ENCODE results near the gene ARAP2.

ARAP2 gene

GRCh38 chr4:36218121-36218520 lies 26.2 kb downstream of the ARAP2 start:
- no peak for DNase-seq

DNA sequence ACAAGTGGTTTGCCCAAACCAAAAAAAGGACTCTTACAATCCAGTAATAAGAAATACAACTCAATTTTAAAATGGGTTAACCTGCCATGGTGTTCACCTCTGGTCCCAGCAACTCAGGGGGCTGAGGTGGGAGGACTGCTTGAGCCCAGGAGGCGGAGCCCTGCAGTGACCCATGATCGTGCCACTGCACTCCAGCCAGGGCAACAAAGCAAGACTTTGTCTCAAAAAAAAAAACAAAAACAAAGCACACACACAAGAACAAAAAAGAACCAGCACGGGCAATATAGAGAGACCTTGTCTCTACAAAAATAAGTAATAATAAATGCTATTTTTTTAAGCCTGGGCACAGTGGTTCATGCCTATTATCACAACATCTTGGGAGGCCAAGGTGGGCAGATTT lies 28.7 kb downstream of the ARAP2 start:
- DNase-seq, result no peak

GRCh38 chr4:36214735-36215485 lies 29.4 kb downstream of the ARAP2 start:
- no peak for DNase-seq

- no peak for DNase-seq
Measured at GRCh38 chr4:36213977-36214376, 30.3 kb downstream of the ARAP2 start.

DNA sequence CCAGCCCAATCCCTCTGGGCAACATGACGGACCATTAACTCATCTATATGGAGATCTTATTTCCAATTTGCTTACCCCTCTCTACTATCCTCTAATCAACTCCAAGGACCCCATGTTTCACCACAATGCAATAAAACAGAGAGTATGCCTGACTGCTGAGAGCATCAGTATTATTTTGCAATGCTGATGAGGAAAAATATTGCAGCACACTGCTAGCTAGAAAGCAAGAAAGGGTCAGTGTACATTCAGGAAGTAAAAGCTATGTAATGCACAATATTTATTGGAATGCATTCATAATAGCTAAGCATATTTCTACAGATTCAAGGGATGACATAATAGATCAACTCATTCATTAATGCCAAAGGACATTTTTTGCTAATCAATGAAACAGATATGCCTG lies 33.2 kb downstream of the ARAP2 start:
- no peak for DNase-seq

DNA sequence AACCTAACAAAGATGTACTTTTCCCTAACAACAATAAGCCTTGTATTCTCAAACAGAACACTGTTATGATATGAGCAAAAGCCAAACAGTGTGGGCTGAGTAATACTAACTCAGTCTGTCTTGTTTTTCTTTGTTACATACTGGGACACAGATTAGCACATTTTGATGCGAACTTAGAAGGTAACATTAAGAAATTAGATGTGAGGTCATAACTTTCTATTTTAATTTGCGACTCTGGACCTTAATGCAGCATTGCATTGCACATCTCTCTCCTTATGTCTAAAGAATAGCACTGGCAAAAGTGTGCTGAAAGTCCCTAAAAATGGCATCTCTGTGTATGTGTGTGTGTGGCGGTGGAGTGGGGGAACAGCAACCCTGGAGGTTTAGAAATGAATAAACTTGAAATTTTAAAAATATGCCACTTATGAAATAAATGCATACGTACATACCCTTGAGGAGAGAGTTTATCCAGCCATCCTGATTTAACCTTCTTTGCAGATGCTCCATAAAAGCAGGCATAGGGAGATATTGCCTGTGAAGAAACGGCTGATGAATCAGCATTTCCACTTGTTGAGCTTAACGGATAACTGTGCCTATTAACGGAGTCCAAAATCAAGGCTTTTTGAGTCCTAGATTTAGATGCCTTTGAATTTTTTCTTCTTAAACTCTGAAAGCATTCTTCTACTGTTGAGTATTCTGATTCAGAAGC lies 34.2 kb downstream of the ARAP2 start:
- no peak for DNase-seq

- DNase-seq, result no peak
Measured at GRCh38 chr4:36208893-36209473, 35.3 kb downstream of the ARAP2 start.

DNA sequence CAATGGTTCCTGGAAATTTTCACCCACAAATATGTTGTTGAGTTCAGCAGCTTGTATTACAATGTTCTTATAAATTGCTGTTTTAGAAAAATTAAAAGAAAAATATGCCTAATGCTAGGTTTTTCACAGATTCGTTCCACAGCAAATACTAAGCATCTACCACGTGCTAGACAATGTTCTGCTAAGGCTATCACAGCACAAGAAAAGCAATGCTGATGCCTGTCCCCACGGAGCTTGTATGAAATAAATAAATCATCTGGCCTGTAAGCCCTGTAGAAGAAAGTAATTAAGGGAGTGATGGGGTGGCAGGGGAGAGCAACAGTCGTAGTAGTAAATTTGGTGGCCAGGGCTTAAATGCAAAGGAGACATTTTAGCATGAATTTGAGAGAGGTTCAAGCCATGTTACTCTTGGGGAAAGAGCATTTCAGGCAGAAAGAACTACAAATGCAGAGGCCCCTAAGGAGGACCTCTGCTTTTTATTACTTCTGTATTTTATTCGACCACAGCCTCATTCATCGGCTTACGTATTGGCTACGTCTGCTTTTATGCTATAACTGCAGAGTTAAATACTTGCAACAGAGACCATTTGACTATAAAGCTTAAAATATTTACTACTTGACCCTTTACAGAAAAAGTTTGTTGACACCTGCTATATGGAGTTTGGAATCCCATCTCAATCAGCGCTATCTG lies 36.3 kb downstream of the ARAP2 start:
- DNase-seq, result no peak

DNA sequence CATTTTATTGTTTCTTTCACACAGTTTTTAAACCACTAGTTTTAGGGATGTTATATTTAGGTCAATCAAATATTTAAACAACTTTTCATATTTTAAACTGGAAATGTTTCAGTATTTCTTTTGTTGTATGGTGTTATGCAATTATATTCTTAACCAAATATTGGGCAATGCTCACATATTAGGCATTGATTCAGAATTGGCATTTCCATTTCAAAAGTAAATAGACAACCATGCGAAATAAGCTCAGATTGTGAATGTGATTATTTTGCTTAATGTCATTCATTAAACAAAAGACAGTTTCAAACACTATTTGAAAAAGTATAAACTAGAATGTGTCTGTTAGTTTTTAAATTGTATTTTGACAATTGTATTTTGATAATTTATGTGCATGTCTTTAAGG lies 36.9 kb downstream of the ARAP2 start:
- no peak for DNase-seq

DNA sequence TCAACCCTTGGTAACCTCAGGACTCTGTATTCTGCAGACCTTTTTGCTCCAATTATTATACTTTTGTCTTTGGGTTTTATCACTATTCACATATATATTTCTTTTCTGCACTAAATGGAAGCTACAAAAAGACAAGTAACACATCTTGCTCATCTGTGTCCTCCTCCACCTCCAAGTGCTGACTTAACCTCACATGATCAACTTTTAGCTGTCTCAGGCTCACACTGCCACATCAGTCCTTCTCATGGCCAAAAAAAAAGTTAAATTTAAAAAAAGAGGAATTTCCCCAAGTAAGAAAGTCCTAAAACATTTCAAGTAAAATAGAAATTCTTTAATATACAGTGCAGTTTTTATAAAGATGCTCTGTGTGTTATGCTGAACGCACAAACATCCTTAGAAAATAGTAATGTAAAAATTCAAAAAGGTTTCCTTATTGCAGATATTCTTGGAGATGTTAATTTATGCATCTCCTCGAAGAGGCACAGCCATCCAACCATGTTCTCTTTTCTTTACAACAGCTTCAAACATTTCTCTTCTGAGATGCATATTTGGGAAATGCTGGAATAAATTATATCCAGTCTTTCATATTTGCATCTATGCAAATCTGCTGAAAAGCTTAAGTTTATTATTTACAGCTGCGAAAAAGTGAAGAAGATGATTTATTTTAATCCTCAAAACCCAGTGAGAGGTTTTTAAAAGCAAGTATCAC lies 37.6 kb downstream of the ARAP2 start:
- no peak for DNase-seq

- no peak for DNase-seq
Measured at GRCh38 chr4:36206012-36206411, 38.3 kb downstream of the ARAP2 start.

DNA sequence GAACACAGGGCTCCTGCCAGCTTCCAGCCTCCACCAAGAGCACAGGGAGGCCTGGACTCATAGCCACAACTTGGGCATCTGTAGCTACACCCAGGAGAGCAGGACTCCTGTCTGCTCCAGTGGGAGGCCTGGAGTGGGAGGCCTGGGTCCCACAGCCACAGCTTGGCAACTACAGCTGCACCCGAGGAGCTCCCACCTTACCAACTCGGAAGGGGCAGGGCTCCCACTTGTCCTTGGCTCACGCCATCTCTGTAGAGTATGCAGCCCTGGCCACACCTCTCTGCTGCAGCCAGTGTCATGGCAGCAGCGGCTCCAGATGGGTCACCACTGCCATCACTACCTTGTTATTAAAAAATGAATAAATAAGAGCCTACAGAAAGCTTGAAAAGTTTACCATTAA lies 45.5 kb downstream of the ARAP2 start:
- no peak for DNase-seq

GRCh38 chr4:36198068-36198808 lies 46.1 kb downstream of the ARAP2 start:
- DNase-seq, result no peak

DNA sequence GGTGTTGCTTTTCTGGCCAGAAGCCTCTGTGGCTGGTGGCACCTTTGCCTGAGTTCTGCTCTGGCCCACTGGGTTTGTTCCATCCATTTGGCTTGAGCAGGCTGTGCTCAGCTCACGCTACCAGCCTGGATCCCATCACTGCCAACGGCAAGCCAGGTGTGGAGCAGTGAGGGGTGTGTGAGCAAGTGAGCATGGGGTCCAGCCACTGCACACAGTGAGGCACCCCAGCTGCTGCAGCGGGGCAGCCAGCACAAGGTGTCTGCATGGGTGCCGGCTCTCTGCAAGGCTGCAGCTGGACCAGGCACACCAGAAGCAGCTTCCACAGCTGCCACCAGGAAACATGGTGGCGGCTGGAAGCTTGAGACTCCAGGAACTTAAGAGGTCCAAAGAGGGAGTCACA lies 46.8 kb downstream of the ARAP2 start:
- DNase-seq, result no peak

- DNase-seq, result no peak
Measured at GRCh38 chr4:36196145-36196913, 48.0 kb downstream of the ARAP2 start.

DNA sequence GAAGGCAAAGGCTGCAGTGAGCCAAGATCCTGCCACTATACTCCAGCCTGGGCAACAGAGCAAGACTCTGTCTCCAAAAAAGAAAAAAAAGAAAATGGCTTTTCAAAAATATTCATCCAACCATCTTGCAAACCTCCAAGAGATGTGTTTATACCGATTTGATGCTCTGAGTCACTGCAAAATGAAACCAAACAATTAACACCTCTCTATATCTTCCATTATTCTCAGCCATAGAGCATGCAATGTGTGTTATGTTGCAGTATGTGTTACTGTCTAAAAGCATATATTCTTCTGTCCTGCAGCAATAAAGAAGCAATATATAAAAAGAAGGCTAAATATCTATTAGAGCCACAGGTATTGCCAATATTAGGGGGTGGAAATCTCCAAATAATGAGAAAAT lies 51.4 kb downstream of the ARAP2 start:
- no peak for DNase-seq

- no peak for DNase-seq
Measured at GRCh38 chr4:36189511-36190226, 54.6 kb downstream of the ARAP2 start.

DNA sequence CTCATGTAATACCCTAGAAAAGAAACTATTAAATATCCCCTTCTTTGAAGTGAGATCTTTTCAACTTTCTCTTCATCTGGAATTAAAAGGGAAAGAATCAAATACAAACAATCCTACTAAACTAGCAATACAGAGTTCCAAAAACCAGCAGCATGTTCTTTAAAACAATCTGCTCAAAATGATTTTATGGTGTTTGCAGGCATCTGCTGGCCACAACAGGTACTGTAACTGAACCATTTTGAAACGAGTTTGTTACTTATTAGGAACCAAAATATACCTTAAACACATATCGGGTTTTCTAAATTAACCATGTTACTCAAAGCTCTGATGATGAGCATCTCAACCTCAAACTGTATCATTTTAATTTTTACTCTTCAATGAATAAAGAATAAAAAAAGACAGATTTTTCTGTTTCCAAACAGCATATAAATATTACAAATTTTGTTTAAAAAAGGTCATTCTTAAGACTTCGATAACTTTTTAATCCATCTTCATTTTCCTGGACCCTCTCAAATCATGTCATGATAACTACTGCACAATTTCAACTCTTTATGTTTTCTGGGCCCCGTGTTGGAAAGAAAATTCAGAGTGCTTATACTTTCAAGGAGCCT lies 56.5 kb downstream of the ARAP2 start:
- DNase-seq, result no peak

DNA sequence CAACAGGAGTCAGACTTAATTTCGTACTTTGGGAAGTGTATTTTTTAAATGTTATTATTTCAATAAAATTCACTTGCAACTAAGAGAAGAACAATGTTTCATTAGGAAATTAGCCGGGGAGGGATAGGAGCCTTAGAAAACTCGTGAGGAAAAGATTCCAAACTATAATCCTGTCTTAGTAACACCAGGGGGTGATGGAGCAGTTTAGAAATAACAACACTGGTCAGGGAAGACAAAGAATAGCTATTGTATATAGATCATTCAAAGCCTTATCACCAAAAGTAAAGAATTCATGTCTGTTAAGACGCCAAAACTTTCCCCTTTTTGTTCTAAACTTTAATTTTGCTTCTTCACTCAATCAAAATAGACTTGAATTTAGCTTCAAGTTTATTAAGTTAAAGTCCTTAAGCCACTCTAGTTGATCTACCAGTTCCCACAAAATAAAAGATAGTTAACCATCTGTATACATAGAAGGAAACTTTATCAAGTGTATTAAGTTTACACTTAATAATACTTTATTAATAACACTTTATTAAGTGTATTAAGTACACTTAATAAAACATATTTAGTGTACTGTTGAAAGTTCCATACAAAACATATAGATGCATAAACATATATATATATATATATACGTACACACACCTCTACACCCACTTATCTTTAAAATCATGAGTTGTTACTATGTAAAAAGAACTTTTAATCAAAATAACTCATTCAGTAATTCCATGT lies 60.5 kb downstream of the ARAP2 start:
- no peak for DNase-seq

- DNase-seq, result no peak
Measured at GRCh38 chr4:36183232-36183631, 61.1 kb downstream of the ARAP2 start.

Measured in DMS79 (cell line).